HL-60 (cell line): ENCODE results near the gene PLEKHJ1.
"Not testable (repeated sequence)": the region's sequence is repeated elsewhere in the genome, so short reads cannot be mapped to it uniquely, and the experiment has no call there.

Experiments used
- DNase-seq, 2 experiments: peaks; one replicate each; pipeline ENCODE4 v3.0.0-alpha.2; 2010 to 2020; ENCODE audit warnings: low read depth in 1 of 2, low spot score in 1 of 2
- H3K27ac ChIP-seq: fragments of 250-450 bp; sonication (Bioruptor Pico); replicated peaks from 2 replicates; pipeline ENCODE4 v1.5.1; 2020; ENCODE audit warnings: mild to moderate bottlenecking, moderate library complexity
- H3K27me3 ChIP-seq: fragments of 250-450 bp; sonication (Bioruptor Pico); 2 replicates; pipeline ENCODE4 v1.5.1; 2021; ENCODE audit warnings: mild to moderate bottlenecking, moderate library complexity; ENCODE audit not compliant: insufficient read depth, poor library complexity, severe bottlenecking
- H3K4me3 ChIP-seq: replicated peaks from 2 replicates; pipeline ENCODE4 v1.5.1; 2011; ENCODE audit warnings: mild to moderate bottlenecking, control low read depth, low read length; ENCODE audit not compliant: insufficient read depth
- GABPA ChIP-seq: IDR thresholded peaks from 2 replicates; pipeline ENCODE4 v1.6.1; 2012; ENCODE audit warnings: low read depth
- POLR2AphosphoS5 ChIP-seq: IDR thresholded peaks from 2 replicates; pipeline ENCODE4 v1.6.1; 2012; ENCODE audit warnings: low read depth
- SPI1 ChIP-seq: IDR thresholded peaks from 2 replicates; pipeline ENCODE4 v1.6.1; 2012; ENCODE audit warnings: low read depth, mild to moderate bottlenecking, borderline replicate concordance
- TF ChIP-seq, protein P1 (sequence below): IDR thresholded peaks from one replicate; pipeline ENCODE4 v1.5.1; 2011; ENCODE audit warnings: low read length, control low read depth, inconsistent platforms; ENCODE audit not compliant: insufficient read depth
- TF ChIP-seq, protein P2 (sequence below): IDR thresholded peaks from 2 replicates; pipeline ENCODE4 v1.6.1; 2012; ENCODE audit warnings: low read depth; ENCODE audit not compliant: insufficient replicate concordance

The PLEKHJ1 gene

DNA sequence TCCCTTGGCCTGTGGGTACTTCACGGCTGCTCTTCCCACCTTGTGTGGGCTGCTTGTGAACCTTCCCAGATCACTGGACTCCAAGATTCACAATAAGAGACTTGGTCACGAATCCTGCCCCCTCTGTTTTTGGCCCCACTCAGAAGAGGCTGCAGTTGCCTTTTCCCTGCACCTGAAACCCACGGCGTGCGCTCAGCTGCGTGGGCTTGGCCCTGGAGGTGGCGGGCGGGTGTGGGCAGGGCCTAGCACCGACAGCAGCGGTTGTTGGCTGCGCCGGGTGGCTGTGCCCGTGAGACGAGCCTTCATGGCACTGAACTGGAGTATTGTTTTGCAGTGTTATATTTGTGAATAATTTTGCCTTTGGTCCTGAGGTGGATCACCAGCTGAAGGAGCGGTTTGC is 33.8 kb downstream of the PLEKHJ1 start:
- TF ChIP-seq, protein P1, sequence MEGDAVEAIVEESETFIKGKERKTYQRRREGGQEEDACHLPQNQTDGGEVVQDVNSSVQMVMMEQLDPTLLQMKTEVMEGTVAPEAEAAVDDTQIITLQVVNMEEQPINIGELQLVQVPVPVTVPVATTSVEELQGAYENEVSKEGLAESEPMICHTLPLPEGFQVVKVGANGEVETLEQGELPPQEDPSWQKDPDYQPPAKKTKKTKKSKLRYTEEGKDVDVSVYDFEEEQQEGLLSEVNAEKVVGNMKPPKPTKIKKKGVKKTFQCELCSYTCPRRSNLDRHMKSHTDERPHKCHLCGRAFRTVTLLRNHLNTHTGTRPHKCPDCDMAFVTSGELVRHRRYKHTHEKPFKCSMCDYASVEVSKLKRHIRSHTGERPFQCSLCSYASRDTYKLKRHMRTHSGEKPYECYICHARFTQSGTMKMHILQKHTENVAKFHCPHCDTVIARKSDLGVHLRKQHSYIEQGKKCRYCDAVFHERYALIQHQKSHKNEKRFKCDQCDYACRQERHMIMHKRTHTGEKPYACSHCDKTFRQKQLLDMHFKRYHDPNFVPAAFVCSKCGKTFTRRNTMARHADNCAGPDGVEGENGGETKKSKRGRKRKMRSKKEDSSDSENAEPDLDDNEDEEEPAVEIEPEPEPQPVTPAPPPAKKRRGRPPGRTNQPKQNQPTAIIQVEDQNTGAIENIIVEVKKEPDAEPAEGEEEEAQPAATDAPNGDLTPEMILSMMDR, result no peak
- TF ChIP-seq POLR2AphosphoS5 (no peak), GABPA (no peak), SPI1 (no peak)
- TF ChIP-seq, protein P2, sequence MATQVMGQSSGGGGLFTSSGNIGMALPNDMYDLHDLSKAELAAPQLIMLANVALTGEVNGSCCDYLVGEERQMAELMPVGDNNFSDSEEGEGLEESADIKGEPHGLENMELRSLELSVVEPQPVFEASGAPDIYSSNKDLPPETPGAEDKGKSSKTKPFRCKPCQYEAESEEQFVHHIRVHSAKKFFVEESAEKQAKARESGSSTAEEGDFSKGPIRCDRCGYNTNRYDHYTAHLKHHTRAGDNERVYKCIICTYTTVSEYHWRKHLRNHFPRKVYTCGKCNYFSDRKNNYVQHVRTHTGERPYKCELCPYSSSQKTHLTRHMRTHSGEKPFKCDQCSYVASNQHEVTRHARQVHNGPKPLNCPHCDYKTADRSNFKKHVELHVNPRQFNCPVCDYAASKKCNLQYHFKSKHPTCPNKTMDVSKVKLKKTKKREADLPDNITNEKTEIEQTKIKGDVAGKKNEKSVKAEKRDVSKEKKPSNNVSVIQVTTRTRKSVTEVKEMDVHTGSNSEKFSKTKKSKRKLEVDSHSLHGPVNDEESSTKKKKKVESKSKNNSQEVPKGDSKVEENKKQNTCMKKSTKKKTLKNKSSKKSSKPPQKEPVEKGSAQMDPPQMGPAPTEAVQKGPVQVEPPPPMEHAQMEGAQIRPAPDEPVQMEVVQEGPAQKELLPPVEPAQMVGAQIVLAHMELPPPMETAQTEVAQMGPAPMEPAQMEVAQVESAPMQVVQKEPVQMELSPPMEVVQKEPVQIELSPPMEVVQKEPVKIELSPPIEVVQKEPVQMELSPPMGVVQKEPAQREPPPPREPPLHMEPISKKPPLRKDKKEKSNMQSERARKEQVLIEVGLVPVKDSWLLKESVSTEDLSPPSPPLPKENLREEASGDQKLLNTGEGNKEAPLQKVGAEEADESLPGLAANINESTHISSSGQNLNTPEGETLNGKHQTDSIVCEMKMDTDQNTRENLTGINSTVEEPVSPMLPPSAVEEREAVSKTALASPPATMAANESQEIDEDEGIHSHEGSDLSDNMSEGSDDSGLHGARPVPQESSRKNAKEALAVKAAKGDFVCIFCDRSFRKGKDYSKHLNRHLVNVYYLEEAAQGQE, result no peak
- Histone ChIP-seq H3K4me3 (no peak overlapping the region), H3K27me3 (no peaks in the 10 kb centered on the region), H3K27ac (no peak overlapping the region)
- DNase-seq, result no peak

DNA sequence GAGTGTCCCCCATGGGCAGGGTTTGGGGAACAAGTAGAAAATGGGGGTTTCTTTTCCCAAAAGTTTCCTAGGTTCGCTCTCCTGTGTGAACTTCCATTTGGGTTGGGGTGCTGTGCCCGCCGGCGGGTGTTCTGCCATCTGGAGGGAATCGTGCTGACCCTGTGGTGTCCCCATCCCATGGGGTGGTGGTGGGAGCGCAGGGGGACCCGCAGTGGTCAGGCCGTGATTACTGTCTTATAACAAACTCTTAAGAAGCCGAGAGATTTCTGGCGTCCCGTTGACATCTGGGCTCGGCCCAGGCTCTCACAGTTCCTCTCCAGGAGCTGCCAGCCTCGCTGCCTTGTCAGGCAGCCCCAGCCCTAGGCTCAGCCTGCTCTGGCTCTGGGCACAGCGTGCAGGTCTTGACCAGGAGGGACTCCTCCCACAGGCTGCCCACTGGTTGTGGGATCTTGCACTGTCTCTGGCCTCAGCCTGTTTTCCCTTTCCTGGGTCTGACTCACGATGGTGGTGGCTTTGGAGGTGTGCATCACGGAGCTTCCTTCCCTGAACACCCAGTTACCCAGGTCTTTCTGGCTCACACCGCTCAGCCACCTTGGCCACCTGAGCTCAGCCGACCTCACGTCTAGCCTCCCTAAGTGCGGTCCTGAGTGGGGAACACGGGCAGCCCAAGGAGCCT is 34.5 kb downstream of the PLEKHJ1 start:
- H3K4me3 ChIP-seq, result no peak overlapping the region
- H3K27me3 ChIP-seq, result no peaks in the 10 kb centered on the region
- DNase-seq, result no peak
- H3K27ac ChIP-seq, result no peak overlapping the region
- TF ChIP-seq SPI1 (no peak), POLR2AphosphoS5 (no peak), GABPA (no peak)
- TF ChIP-seq, protein P2, result no peak
- TF ChIP-seq, protein P1, result no peak

DNA sequence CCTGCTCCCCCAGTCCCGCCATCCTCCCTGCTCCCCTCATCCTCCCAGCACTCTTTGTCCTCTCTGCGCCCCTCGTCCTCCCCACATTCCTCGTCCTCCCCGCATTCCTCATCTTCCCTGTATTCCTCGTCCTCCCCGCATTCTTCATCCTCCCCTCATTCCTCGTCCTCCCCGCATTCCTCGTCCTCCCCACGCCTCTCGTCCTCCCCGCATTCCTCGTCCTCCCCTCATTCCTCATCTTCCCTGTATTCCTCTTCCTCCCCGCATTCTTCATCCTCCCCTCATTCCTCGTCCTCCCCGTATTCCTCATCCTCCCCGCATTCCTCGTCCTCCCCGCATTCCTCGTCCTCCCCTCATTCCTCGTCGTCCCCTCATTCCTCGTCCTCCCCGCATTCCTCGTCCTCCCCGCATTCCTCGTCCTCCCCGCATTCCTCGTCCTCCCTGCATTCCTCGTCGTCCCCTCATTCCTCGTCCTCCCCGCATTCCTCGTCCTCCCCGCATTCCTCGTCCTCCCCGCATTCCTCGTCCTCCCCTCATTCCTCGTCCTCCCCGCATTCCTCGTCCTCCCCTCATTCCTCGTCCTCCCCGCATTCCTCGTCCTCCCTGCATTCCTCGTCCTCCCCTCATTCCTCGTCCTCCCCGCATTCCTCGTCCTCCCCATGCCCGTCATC is 35.4 kb downstream of the PLEKHJ1 start:
- H3K27ac ChIP-seq, DNase-seq, H3K27me3 ChIP-seq, H3K4me3 ChIP-seq: not testable (repeated sequence)

DNA sequence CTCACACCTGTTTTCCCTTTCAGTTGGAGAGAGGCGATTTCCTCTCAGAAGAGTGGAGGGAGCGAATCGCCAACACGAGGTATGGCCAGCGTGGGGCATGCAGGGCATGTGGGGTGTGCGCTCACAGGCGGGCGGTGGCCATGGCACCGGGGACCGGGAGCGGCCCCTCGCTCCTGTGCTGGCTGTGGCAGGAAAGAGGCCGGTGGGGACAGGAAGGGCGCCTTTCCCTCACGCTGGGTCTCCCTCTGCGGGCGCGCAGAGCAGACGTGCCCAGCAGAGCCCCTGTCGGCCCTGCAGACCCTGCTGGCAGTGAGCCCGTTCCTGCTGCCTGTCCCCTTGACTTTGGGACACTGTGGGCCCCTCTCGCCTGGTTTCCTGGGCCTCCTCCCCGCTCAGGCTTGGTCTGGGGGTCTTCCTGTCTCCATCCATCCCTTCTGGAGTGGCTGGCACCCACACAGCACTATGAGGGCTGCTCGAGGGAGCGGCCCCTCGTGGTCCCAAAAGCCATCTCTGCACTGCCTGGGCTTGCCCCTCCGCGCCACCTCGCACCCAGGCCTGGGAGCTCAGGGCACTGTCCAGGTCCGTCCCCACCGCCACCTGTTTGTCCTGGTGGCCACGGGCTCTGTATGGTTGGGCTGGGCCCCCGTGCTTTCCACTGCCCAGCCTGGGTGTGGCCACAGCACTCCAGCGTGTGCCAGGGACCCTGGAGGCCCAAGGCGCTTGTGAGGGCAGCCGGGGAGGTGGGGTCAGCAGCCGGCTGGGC is 36.1 kb downstream of the PLEKHJ1 start:
- no peak overlapping the region for H3K4me3 ChIP-seq
- DNase-seq, result no peak
- no peak for TF ChIP-seq GABPA
- no peak for TF ChIP-seq POLR2AphosphoS5
- TF ChIP-seq, protein P2, result no peak
- TF ChIP-seq SPI1, result no peak
- TF ChIP-seq, protein P1, result no peak
- no peak overlapping the region for H3K27ac ChIP-seq
- no peaks in the 10 kb centered on the region for H3K27me3 ChIP-seq
